ENCODE measurements around the gene SRSF4. TPM values are rescaled to one million over a fixed set of nuclear protein-coding genes. Genes with fewer than 3 reads are reported as not detected.
"Not testable (repeated sequence)": the region's sequence is repeated elsewhere in the genome, so short reads cannot be mapped to it uniquely, and the experiment has no call there.

The SRSF4 gene
- total RNA-seq, 1 experiment from 2014 or later = 143 TPM

- no peak overlapping the region for H3K27ac ChIP-seq
- peaks cover 15% of the 10 kb centered on the region for H3K4me1 ChIP-seq (replicated peaks)
- no peaks in the 10 kb centered on the region for H3K27me3 ChIP-seq (replicated peaks)
- H3K9me3 ChIP-seq (replicated peaks) = no peaks in the 10 kb centered on the region
- H3K4me3 ChIP-seq = no peak overlapping the region
- 0 out of 2 replicates have a peak, but pooled peaks cover 4% of the 10 kb centered on the region for H3K36me3 ChIP-seq
- DNase-seq (ENCODE audit: low read depth in 1 of 2, low spot score in 2 of 2) = no peak
Measured at GRCh38 chr1:29122682-29123052, 59.0 kb downstream of the SRSF4 start.

GRCh38 chr1:29121936-29122681 lies 59.6 kb downstream of the SRSF4 start:
- H3K27ac ChIP-seq = no peak overlapping the region

GRCh38 chr1:29121516-29121935 lies 60.2 kb downstream of the SRSF4 start:
- H3K4me3 ChIP-seq = no peak overlapping the region
- DNase-seq (ENCODE audit: low read depth in 1 of 2, low spot score in 2 of 2) = no peak
- no peaks in the 10 kb centered on the region for H3K27me3 ChIP-seq (replicated peaks)
- no peak overlapping the region for H3K27ac ChIP-seq
- peaks cover 15% of the 10 kb centered on the region for H3K4me1 ChIP-seq (replicated peaks)
- no peaks in the 10 kb centered on the region for H3K9me3 ChIP-seq (replicated peaks)
- 0 out of 2 replicates have a peak, but pooled peaks cover 4% of the 10 kb centered on the region for H3K36me3 ChIP-seq

More at GRCh38 chr1:29121936-29122681, 59.6 kb downstream of the SRSF4 start:
- peaks cover 15% of the 10 kb centered on the region for H3K4me1 ChIP-seq (replicated peaks)
- no peak overlapping the region for H3K4me3 ChIP-seq
- H3K27me3 ChIP-seq (replicated peaks) = no peaks in the 10 kb centered on the region
- H3K9me3 ChIP-seq (replicated peaks) = no peaks in the 10 kb centered on the region
- no peak for DNase-seq (ENCODE audit: low read depth in 1 of 2, low spot score in 2 of 2)
- 0 out of 2 replicates have a peak, but pooled peaks cover 4% of the 10 kb centered on the region for H3K36me3 ChIP-seq

- Histone ChIP-seq H3K27ac (no peak overlapping the region), H3K4me3 (no peak overlapping the region), H3K4me1 (replicated peaks) (peaks cover 15% of the 10 kb centered on the region), H3K9me3 (replicated peaks) (no peaks in the 10 kb centered on the region), H3K36me3 (0 out of 2 replicates have a peak, but pooled peaks cover 4% of the 10 kb centered on the region), H3K27me3 (replicated peaks) (no peaks in the 10 kb centered on the region)
- no peak for DNase-seq (ENCODE audit: low read depth in 1 of 2, low spot score in 2 of 2)
Measured at GRCh38 chr1:29120947-29121485, 60.7 kb downstream of the SRSF4 start.

GRCh38 chr1:29120367-29120766 lies 61.3 kb downstream of the SRSF4 start:
- no peaks in the 10 kb centered on the region for H3K9me3 ChIP-seq (replicated peaks)
- no peaks in the 10 kb centered on the region for H3K27me3 ChIP-seq (replicated peaks)
- H3K4me1 ChIP-seq (replicated peaks) = peaks cover 12% of the 10 kb centered on the region
- no peak overlapping the region for H3K27ac ChIP-seq
- H3K36me3 ChIP-seq = 0 out of 2 replicates have a peak, but pooled peaks cover 4% of the 10 kb centered on the region
- DNase-seq (ENCODE audit: low read depth in 1 of 2, low spot score in 2 of 2) = no peak
- no peak overlapping the region for H3K4me3 ChIP-seq

- DNase-seq (ENCODE audit: low read depth in 1 of 2, low spot score in 2 of 2) = no peak
- H3K27me3 ChIP-seq (replicated peaks) = no peaks in the 10 kb centered on the region
- peaks cover 5% of the 10 kb centered on the region for H3K4me1 ChIP-seq (replicated peaks)
- H3K36me3 ChIP-seq = 0 out of 2 replicates have a peak, but pooled peaks cover 4% of the 10 kb centered on the region
- H3K9me3 ChIP-seq (replicated peaks) = no peaks in the 10 kb centered on the region
- no peak overlapping the region for H3K4me3 ChIP-seq
- H3K27ac ChIP-seq = no peak overlapping the region
Measured at GRCh38 chr1:29119121-29119929, 62.4 kb downstream of the SRSF4 start.

GRCh38 chr1:29117381-29117780 lies 64.3 kb downstream of the SRSF4 start:
- Histone ChIP-seq H3K4me1 (replicated peaks) (no peaks in the 10 kb centered on the region), H3K27me3 (replicated peaks) (no peaks in the 10 kb centered on the region), H3K9me3 (replicated peaks) (no peaks in the 10 kb centered on the region), H3K36me3 (no peaks in the 10 kb centered on the region), H3K27ac (no peak overlapping the region), H3K4me3 (no peak overlapping the region)
- DNase-seq (ENCODE audit: low read depth in 1 of 2, low spot score in 2 of 2) = no peak

- no peak overlapping the region for H3K4me3 ChIP-seq
- no peak for DNase-seq (ENCODE audit: low read depth in 1 of 2, low spot score in 2 of 2)
- no peaks in the 10 kb centered on the region for H3K36me3 ChIP-seq
- H3K27me3 ChIP-seq (replicated peaks) = no peaks in the 10 kb centered on the region
- H3K4me1 ChIP-seq (replicated peaks) = no peaks in the 10 kb centered on the region
- H3K9me3 ChIP-seq (replicated peaks) = no peaks in the 10 kb centered on the region
- H3K27ac ChIP-seq = no peak overlapping the region
Measured at GRCh38 chr1:29114654-29115053, 67.0 kb downstream of the SRSF4 start.

GRCh38 chr1:29113413-29114117 lies 68.1 kb downstream of the SRSF4 start:
- DNase-seq (ENCODE audit: low read depth in 1 of 2, low spot score in 2 of 2) = no peak
- H3K27me3 ChIP-seq (replicated peaks) = no peaks in the 10 kb centered on the region
- H3K9me3 ChIP-seq (replicated peaks) = no peaks in the 10 kb centered on the region
- H3K4me3 ChIP-seq = no peak overlapping the region
- no peaks in the 10 kb centered on the region for H3K4me1 ChIP-seq (replicated peaks)
- no peak overlapping the region for H3K27ac ChIP-seq
- H3K36me3 ChIP-seq = no peaks in the 10 kb centered on the region

- H3K4me1 ChIP-seq (replicated peaks) = no peaks in the 10 kb centered on the region
- H3K9me3 ChIP-seq (replicated peaks) = no peaks in the 10 kb centered on the region
- no peak for DNase-seq (ENCODE audit: low read depth in 1 of 2, low spot score in 2 of 2)
- H3K27me3 ChIP-seq (replicated peaks) = no peaks in the 10 kb centered on the region
- H3K4me3 ChIP-seq = no peak overlapping the region
- no peak overlapping the region for H3K27ac ChIP-seq
- no peaks in the 10 kb centered on the region for H3K36me3 ChIP-seq
Measured at GRCh38 chr1:29112705-29113412, 68.8 kb downstream of the SRSF4 start.

- H3K27me3 ChIP-seq (replicated peaks); H3K27ac ChIP-seq; H3K4me3 ChIP-seq; H3K36me3 ChIP-seq; H3K9me3 ChIP-seq (replicated peaks); DNase-seq (ENCODE audit: low read depth in 1 of 2, low spot score in 2 of 2); H3K4me1 ChIP-seq (replicated peaks): not testable (repeated sequence)
Measured at GRCh38 chr1:29108041-29108440, 73.7 kb downstream of the SRSF4 start.

GRCh38 chr1:29105822-29106221 lies 75.9 kb downstream of the SRSF4 start:
- no peak overlapping the region for H3K4me3 ChIP-seq
- no peaks in the 10 kb centered on the region for H3K9me3 ChIP-seq (replicated peaks)
- DNase-seq (ENCODE audit: low read depth in 1 of 2, low spot score in 2 of 2) = peak in 1 of 2 experiments; percentile 11
- 0 out of 2 replicates have a peak, but pooled peaks cover 4% of the 10 kb centered on the region for H3K4me1 ChIP-seq (replicated peaks)
- no peak overlapping the region for H3K27ac ChIP-seq
- H3K36me3 ChIP-seq = no peaks in the 10 kb centered on the region
- no peaks in the 10 kb centered on the region for H3K27me3 ChIP-seq (replicated peaks)

- no peak overlapping the region for H3K27ac ChIP-seq
- no peak for DNase-seq (ENCODE audit: low read depth in 1 of 2, low spot score in 2 of 2)
- H3K4me3 ChIP-seq = no peak overlapping the region
- peaks cover 4% of the 10 kb centered on the region; the same call in 1 of the 2 replicates for H3K4me1 ChIP-seq (replicated peaks)
- H3K36me3 ChIP-seq = no peaks in the 10 kb centered on the region
- no peaks in the 10 kb centered on the region for H3K9me3 ChIP-seq (replicated peaks)
- no peaks in the 10 kb centered on the region for H3K27me3 ChIP-seq (replicated peaks)
Measured at GRCh38 chr1:29100487-29100886, 81.2 kb downstream of the SRSF4 start.

Data from SJSA1 (cell line).